HG03196 (cell line): ENCODE results near the gene OR2C3.
"Not testable (repeated sequence)": the region's sequence is repeated elsewhere in the genome, so short reads cannot be mapped to it uniquely, and the experiment has no call there.

Source experiments
- ATAC-seq: cut with Tn5 transposase; IDR thresholded peaks from one replicate; pipeline ENCODE4 v1.9.1; 2021; ENCODE audit not compliant: unreplicated experiment

OR2C3 gene

DNA sequence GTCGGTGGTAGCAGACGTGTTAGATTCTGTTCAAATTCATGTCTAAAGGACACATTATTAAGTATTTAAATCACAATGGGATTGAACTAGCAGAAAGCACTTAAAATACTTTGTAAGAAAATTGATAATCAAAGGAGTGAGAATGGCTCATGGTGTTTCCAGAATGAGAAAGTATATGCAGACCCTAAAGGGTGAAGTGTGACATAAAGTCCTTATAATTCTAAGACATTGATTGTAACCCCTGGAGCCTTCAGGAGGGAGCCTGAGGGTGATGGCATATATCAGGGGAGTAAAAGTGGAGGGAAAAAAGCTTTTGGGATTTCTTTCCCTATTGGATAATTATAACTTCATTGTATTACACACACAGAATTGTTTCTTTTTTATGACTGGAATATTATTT, at the start of gene OR2C3:
Gene OR2C3 (minus strand): TSS at position 101 of the 400 bp plus-strand sequence. CDS start 3,929 bp downstream, outside the sequence.
- no peak for ATAC-seq

DNA sequence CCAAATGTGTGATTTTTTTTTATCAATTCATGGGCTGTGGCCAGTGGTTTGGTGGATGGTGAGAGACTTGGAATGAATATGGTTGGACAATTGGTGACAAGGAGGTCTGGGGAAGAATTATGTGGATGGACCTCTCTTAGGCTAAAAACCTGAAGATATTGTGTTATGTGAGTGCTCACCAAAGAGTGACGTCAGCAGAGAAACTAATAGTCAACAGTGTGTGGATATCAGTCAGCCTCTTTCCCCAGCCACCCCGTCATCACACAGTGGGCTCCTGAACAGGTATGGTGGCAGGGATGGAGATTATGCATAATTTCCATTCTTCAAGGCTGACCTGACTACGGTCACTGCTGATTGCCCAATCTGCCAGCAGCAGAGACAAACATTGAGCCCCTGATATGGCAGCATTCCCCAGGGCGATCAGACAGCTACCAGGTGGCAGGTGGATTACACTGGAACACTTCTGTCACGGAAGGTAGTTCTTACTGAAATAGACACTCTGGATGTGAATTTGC, 42.8 kb upstream of the OR2C3 start:
- ATAC-seq = no peak

DNA sequence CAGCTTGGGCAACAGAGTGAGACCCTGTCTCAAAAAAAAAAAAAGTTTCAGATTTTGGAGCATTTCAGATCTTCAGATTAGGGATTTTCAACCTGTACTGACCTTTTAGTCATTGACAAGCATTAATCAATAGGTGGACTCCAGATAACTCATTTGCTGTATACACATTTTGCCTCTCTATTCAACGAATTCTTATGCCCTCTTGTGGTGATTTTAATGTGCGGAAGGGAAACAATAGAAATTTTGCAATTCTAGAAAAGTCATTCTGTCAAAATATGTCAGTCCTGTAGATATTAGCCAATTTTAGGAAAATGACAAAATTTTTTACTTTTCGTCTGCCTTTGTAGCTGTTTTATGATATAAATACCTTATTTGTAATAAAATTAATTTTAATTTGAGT, 40.3 kb upstream of the OR2C3 start:
- ATAC-seq = no peak

DNA sequence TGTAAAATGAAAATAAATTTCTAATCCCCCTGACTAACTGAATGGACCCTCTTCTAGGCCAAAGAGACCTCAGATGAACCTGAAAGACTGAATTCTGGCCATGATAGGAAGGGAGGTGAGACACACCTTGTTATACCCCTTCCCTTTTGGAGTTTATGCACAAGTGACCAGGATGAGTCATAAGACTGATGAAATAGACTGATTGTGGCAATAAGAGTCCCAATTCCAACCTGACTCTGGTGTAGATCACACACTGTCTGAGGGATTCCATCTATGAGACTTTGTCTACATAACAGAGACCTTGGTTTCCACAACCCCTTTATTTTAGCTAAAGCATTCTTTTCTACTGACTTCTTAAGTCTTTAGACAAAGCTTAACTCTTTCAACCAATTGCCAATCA, 38.4 kb upstream of the OR2C3 start:
- ATAC-seq = no peak

DNA sequence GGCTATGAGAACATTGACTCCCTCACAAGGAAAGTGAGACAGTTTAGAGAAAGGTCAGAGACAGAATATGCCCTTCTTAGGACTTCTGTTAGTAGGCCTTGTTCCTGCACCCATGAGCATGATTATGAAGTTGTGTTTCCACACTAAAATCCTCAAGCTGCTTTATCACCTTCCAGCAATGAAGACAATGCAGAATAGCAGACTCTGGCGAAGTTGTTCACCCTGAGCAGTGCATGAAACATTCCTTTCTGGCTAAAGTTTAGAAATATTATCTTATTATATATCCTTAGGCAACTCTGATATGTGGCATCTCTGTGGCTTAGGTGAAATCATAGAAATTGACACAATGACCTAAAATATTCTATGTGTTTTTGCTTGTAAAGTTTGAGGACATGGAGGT, 38.0 kb upstream of the OR2C3 start:
- ATAC-seq = no peak

- no peak for ATAC-seq
Measured at GRCh38 chr1:247562198-247562597, 26.0 kb upstream of the OR2C3 start.

DNA sequence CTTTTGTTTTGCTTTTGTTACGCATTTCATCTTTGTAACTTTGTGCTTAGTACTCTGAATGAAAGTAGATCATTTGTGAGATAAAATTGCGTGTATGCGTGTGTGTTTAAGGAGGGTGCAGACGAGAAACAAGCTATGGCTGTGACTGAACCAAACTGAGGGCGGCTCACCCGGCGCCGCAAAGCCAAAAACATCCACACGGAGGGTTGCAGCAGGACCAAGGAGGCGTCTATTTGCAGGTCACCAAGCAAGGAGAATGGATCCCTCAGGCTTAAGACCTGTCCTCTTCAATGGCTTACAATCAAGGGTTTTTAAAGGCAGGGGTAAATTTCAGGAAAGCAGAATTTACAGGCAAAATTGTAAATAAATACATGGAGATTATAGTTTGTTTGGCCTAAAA, 25.5 kb upstream of the OR2C3 start:
- no peak for ATAC-seq

DNA sequence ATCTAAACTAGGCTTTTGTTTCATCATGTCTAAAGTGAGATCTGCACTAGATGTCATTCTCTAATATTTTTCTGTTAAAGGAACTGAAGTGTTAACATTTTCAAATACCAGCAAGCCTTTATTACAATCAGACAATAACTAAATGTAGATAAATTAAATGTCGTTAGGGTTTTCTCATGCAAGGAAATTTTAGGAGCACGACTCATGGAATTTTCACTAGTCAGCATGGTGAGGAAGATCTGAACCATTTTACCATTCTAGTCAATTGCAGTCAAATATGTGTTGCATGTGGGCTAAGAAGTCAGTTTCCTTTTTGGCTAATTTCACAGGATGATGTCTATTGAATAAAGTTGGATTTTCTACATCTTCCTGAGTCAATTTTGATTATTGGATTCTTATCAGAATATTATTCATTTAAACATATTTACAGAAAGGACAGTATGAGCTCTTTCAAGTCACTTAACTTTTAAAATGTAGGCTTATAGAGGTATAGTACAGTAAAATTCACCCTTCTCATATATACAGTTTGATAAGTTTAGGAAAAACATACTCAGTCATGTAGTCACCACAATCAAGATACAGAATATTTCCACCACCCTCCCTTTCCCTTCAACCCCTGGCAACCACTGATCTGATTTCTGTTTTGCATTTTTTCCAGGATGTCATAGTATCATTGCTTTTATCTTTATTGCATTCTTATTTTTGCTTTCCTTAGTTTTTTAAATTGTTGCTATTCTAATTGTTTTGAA, 21.9 kb upstream of the OR2C3 start:
- ATAC-seq = no peak

GRCh38 chr1:247552231-247552630, 16.0 kb upstream of the OR2C3 start:
- ATAC-seq = no peak

GRCh38 chr1:247551721-247552120, 15.5 kb upstream of the OR2C3 start:
- no peak for ATAC-seq

GRCh38 chr1:247548769-247549182, 12.5 kb upstream of the OR2C3 start, which contains the start of gene GCSAML:
GCSAML (plus strand) TSS chr1:247549134; CDS start chr1:247549192, 58 bp downstream.
- ATAC-seq = no peak

DNA sequence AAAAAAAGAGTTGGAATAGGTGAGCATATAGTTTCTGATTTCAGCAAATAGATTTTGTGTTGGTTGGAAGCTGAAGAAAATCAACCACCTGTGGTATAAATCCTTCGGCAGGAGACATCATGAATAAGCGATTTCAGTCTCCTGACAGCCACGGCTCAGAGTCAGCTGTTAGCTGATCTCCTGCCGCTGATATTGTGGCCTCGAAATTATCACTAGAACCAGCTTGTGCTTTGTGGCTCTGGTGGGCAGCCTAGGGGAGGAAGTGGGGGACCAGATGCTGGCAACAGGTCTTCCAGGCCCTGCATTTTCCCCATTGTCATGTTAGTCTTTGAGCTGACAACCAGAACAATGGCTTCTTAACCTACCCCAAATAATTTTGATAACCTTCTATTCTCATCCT, 11.9 kb upstream of the OR2C3 start:
- no peak for ATAC-seq

DNA sequence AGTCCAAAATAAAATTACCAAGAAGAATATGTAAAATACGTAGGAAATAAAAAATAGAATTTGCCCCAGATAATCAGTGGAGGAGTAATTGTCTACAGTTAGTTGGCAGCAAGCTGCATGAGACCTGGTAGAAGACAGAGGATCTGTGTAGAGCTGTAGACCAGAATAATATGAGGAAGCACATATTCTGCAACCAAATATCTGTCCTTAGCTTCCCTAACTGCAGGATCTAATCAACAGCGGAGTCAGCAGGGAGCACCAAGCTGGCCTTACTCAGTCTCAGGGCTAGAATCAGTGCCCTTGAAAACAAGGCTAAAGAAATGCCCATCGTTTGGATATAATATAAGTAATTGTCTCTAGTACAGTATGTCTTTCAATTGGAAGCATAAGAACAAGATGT, 6.6 kb upstream of the OR2C3 start:
- no peak for ATAC-seq

- no peak for ATAC-seq
Measured at GRCh38 chr1:247540581-247540980, 4.3 kb upstream of the OR2C3 start.

DNA sequence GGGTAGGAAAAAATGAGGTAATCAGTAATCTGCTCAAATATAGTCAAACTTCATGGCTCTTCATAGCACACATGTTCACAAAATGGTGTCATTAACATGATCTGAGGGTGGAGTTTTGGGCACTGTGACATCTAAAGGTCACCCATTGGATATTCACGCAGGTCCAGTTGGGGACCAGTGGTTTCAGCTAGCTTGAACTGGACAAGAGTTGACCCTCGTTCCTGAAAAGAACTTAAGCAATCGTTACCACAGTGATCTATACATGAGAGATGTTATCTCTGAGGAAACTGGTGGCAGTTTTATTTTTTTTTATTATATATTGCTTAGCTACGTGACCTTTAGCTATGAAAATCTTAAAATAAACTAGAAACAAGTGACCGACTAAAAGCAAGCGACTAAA, 3.0 kb upstream of the OR2C3 start:
- no peak for ATAC-seq

DNA sequence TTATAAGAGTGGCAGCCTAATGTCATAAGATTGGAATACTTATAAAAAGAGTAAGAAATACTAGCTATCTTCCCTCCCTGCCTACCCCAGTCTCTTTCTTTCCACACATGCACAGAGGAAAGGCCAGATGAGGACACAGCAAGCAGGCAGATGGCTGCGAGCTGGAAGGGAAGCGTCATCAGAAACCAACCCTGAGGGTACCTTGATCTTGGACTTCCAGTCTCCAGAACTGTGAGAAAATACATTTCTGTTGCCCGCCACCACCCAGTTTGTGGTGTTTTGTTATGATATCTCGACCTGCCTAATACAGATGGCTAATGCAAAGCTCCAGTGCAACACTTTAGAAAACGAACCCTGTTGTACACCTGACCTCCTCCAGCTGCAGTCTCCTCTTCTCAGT, 2.3 kb upstream of the OR2C3 start:
- ATAC-seq = no peak

- no peak for ATAC-seq
Measured at GRCh38 chr1:247535402-247535801, 838 bp downstream of the OR2C3 start.

DNA sequence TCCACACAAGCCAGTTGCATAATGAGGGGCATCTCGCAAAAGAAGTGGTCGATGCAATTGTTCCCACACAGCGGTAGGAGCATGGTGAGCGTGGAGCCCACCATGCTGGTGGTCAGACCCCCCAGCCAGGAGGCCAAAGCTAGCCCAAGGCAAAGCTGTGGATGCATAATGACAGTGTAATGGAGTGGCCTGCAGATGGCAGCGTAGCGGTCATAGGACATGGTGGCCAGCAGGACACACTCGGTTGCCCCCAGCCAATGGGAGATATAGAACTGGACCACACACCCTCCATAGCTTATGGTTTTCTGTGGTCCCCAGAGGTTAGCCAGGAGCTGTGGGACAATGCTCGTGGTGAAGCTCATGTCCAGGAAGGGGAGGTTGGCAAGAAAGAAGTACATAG, 4.3 kb downstream of the OR2C3 start:
- ATAC-seq = no peak

GRCh38 chr1:247530785-247531184, 5.5 kb downstream of the OR2C3 start:
- ATAC-seq = no peak

- no peak for ATAC-seq
Measured at GRCh38 chr1:247529771-247530355, 6.4 kb downstream of the OR2C3 start.

GRCh38 chr1:247528812-247529474, 7.3 kb downstream of the OR2C3 start:
- ATAC-seq = no peak

GRCh38 chr1:247521886-247522285, 14.4 kb downstream of the OR2C3 start:
- not testable (repeated sequence) for ATAC-seq
